WTC11 (cell line): Measurements from ENCODE around the gene LRMDA. TPM values are rescaled to one million over a fixed set of nuclear protein-coding genes. Genes with fewer than 3 reads are reported as not detected.

Experiments used
- ATAC-seq: fragments of 200-7000 bp; cut with Tn5 transposase; 2 replicates; pipeline ENCODE4 v1.10.0; 2021; ENCODE audit warnings: mild to moderate bottlenecking, moderate library complexity
- CTCF ChIA-PET: fragments of 300-600 bp; sonication (Branson Sonifier 250); formaldehyde crosslinking; loops from one replicate; lab custom pipeline; 2021; ENCODE audit warnings: antibody characterized with exemption; lab: Charles Lee
- POLR2A ChIA-PET: fragments of 350-600 bp; sonication (Branson Sonifier 250); formaldehyde crosslinking; loops from one replicate; lab custom pipeline; 2021; ENCODE audit warnings: antibody characterized with exemption; lab: Charles Lee
- DNase-seq: peaks from one replicate; pipeline ENCODE4 v3.0.0; 2021; ENCODE audit warnings: low spot score
- H3K27ac Mint-ChIP-seq: 2 replicates; pipeline ENCODE4 v1.8.0; 2021; ENCODE audit warnings: mixed read lengths
- H3K27me3 Mint-ChIP-seq: 2 replicates; pipeline ENCODE4 v1.8.0; 2021; ENCODE audit warnings: low read depth, mild to moderate bottlenecking, moderate library complexity, mixed read lengths
- H3K36me3 Mint-ChIP-seq: 2 replicates; pipeline ENCODE4 v1.8.0; 2021; ENCODE audit warnings: mixed read lengths
- H3K4me1 Mint-ChIP-seq: 2 replicates; pipeline ENCODE4 v1.8.0; 2022; ENCODE audit warnings: mixed read lengths
- H3K4me3 Mint-ChIP-seq: 2 replicates; pipeline ENCODE4 v1.8.0; 2021; ENCODE audit warnings: mild to moderate bottlenecking, moderate library complexity, mixed read lengths
- H3K9me3 Mint-ChIP-seq: 2 replicates; pipeline ENCODE4 v1.8.0; 2021; ENCODE audit warnings: mixed read lengths
- AR ChIP-seq: fragments of 250-450 bp; sonication (Bioruptor Pico); IDR thresholded peaks from 2 replicates; pipeline ENCODE4 v1.9.0; 2021; ENCODE audit warnings: mild to moderate bottlenecking
- ATF1 ChIP-seq: sonication (generic); formaldehyde crosslinking; IDR thresholded peaks from 2 replicates; pipeline ENCODE4 v1.8.1; 2023; ENCODE audit warnings: mild to moderate bottlenecking, moderate library complexity, missing genetic modification reagents
- CREB1 ChIP-seq: sonication (generic); formaldehyde crosslinking; IDR thresholded peaks from 2 replicates; pipeline ENCODE4 v1.8.0; 2023; ENCODE audit warnings: mild to moderate bottlenecking, missing genetic modification reagents
- E2F4 ChIP-seq: sonication (generic); formaldehyde crosslinking; IDR thresholded peaks from 2 replicates; pipeline ENCODE4 v1.8.1; 2022; ENCODE audit warnings: low read depth, mild to moderate bottlenecking, moderate library complexity, missing genetic modification reagents, borderline replicate concordance
- ELF4 ChIP-seq: sonication (generic); formaldehyde crosslinking; IDR thresholded peaks from 2 replicates; pipeline ENCODE4 v1.8.1; 2022; ENCODE audit warnings: low read depth, mild to moderate bottlenecking, moderate library complexity, missing genetic modification reagents
- JAZF1 ChIP-seq: fragments of 250-450 bp; sonication (Bioruptor Pico); IDR thresholded peaks from 2 replicates; pipeline ENCODE4 v1.9.0; 2021; ENCODE audit warnings: moderate library complexity, mild to moderate bottlenecking, inconsistent platforms
- KAT7 ChIP-seq: sonication (generic); formaldehyde crosslinking; IDR thresholded peaks from 2 replicates; pipeline ENCODE4 v1.8.1; 2023; ENCODE audit warnings: missing genetic modification reagents, mild to moderate bottlenecking, borderline replicate concordance
- MXD4 ChIP-seq: fragments of 250-450 bp; sonication (Bioruptor Pico); IDR thresholded peaks from 2 replicates; pipeline ENCODE4 v1.8.0; 2021; ENCODE audit warnings: mild to moderate bottlenecking, moderate library complexity, borderline replicate concordance
- NR1H2 ChIP-seq: sonication (generic); formaldehyde crosslinking; IDR thresholded peaks from 2 replicates; pipeline ENCODE4 v1.9.0; 2021; ENCODE audit warnings: mild to moderate bottlenecking, moderate library complexity, missing genetic modification reagents
- PRDM15 ChIP-seq: sonication (generic); formaldehyde crosslinking; IDR thresholded peaks from 2 replicates; pipeline ENCODE4 v1.8.0; 2022; ENCODE audit warnings: missing genetic modification reagents
- RORB ChIP-seq: fragments of 250-450 bp; sonication (Bioruptor Pico); IDR thresholded peaks from 2 replicates; pipeline ENCODE4 v1.9.0; 2021; ENCODE audit warnings: mild to moderate bottlenecking
- TEAD1 ChIP-seq: sonication (generic); formaldehyde crosslinking; IDR thresholded peaks from 2 replicates; pipeline ENCODE4 v1.8.0; 2022; ENCODE audit warnings: mild to moderate bottlenecking, missing genetic modification reagents
- ZNF121 ChIP-seq: sonication (generic); formaldehyde crosslinking; IDR thresholded peaks from 2 replicates; pipeline ENCODE4 v1.8.0; 2023; ENCODE audit warnings: missing genetic modification reagents
- ZNF138 ChIP-seq: sonication (generic); formaldehyde crosslinking; conservative IDR thresholded peaks from 2 replicates; pipeline ENCODE4 v1.8.1; 2022; ENCODE audit warnings: mild to moderate bottlenecking, moderate library complexity, missing genetic modification reagents
- ZNF232 ChIP-seq: sonication (generic); formaldehyde crosslinking; IDR thresholded peaks from 2 replicates; pipeline ENCODE4 v1.8.0; 2022; ENCODE audit warnings: mild to moderate bottlenecking, missing genetic modification reagents
- ZNF317 ChIP-seq: sonication (generic); formaldehyde crosslinking; IDR thresholded peaks from 2 replicates; pipeline ENCODE4 v1.8.1; 2023; ENCODE audit warnings: low read depth, mild to moderate bottlenecking, moderate library complexity, missing genetic modification reagents, borderline replicate concordance
- ZNF423 ChIP-seq: fragments of 250-450 bp; sonication (Bioruptor Pico); IDR thresholded peaks from 2 replicates; pipeline ENCODE4 v2.1.2; 2022; ENCODE audit warnings: mild to moderate bottlenecking, moderate library complexity
- ZNF512 ChIP-seq: sonication (generic); formaldehyde crosslinking; IDR thresholded peaks from 2 replicates; pipeline ENCODE4 v1.8.1; 2022; ENCODE audit warnings: missing genetic modification reagents, borderline replicate concordance
- total RNA-seq: library from RNA; stranded (reverse); gene quantifications from 3 replicates; pipeline ENCODE4 v1.2.3, GENCODE V29; 2021
- TF ChIP-seq, protein P1 (sequence below): fragments of 200-600 bp; IDR thresholded peaks from 2 replicates; pipeline ENCODE4 v1.8.0; 2022; ENCODE audit warnings: antibody characterized with exemption
- TF ChIP-seq, protein P2 (sequence below): sonication (generic); formaldehyde crosslinking; IDR thresholded peaks from 2 replicates; pipeline ENCODE4 v1.8.0; 2022; ENCODE audit warnings: mild to moderate bottlenecking, missing genetic modification reagents

Gene LRMDA
- total RNA-seq, 1 experiment from 2014 or later, result 0.92 TPM

DNA sequence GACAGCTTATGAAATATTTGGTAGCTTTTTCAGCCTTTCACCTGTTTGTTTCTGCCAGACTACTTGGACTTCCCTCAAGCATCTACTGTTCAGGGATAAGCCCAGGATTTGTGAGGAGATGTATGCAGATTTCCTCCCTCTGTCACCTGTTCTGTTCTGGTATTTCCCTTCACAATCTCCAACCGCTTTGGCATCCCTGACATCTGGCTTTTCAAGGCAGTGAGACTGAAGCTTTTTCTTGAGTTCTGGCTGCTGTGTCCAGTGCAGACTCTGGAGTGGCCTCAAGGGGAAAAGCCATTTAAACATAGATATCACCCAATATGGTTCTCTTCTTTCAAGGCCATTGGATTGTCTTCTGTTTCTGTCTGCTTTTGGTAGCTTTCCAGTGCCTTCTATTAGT lies 369.7 kb downstream of the LRMDA start:
- no peak overlapping the region for H3K27ac Mint-ChIP-seq
- peak; percentile 18 for DNase-seq
- H3K4me1 Mint-ChIP-seq, result peaks cover 10% of the 10 kb centered on the region; the same call in 1 of the 2 replicates
- TF ChIP-seq ZNF232 (CRISPR knock-in tag) (no peak), JAZF1 (CRISPR knock-in tag) (no peak), ZNF138 (no peak), ZNF121 (CRISPR knock-in tag) (no peak), MXD4 (CRISPR knock-in tag) (no peak), E2F4 (CRISPR knock-in tag) (no peak), CREB1 (CRISPR knock-in tag) (no peak)
- TF ChIP-seq, protein P1, sequence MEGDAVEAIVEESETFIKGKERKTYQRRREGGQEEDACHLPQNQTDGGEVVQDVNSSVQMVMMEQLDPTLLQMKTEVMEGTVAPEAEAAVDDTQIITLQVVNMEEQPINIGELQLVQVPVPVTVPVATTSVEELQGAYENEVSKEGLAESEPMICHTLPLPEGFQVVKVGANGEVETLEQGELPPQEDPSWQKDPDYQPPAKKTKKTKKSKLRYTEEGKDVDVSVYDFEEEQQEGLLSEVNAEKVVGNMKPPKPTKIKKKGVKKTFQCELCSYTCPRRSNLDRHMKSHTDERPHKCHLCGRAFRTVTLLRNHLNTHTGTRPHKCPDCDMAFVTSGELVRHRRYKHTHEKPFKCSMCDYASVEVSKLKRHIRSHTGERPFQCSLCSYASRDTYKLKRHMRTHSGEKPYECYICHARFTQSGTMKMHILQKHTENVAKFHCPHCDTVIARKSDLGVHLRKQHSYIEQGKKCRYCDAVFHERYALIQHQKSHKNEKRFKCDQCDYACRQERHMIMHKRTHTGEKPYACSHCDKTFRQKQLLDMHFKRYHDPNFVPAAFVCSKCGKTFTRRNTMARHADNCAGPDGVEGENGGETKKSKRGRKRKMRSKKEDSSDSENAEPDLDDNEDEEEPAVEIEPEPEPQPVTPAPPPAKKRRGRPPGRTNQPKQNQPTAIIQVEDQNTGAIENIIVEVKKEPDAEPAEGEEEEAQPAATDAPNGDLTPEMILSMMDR, result no peak
- TF ChIP-seq, all 79 proteins: peak for 0
- ChIA-PET CTCF (interaction anchor here (0.5 to 2.5 kb wide), 6 partner anchors 12 to 517 kb away, joined by 3 to 7 read pairs (median 3); no protein-coding TSS in a partner anchor), POLR2A (no interaction called here)
- H3K27me3 Mint-ChIP-seq, result no peaks in the 10 kb centered on the region
- peaks cover 7% of the 10 kb centered on the region; the same call in 1 of the 2 replicates for H3K9me3 Mint-ChIP-seq
- peak; percentile 74 for ATAC-seq
- no peak overlapping the region for H3K4me3 Mint-ChIP-seq
- H3K36me3 Mint-ChIP-seq, result peaks cover 5% of the 10 kb centered on the region; the same call in 1 of the 2 replicates

DNA sequence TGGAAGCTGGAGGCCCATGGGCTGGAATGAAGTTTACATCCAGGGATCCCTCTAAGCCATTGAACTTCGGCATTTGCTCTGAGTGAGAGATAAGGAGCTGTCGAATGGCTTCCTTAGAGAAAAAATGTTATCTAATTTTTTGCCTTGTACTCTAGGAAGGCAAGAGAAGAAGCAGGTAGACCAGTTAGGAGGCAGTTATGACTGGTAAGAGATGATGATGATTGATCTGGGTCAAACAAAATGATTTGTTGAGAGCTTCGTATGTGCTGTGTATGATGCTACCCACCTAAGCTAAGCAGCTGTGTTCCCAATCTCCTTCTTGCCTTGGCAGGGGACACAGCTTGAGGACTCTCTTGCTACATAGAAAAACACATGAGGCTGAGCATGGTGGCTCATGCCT lies 370.2 kb downstream of the LRMDA start:
- H3K36me3 Mint-ChIP-seq, result peaks cover 5% of the 10 kb centered on the region; the same call in 1 of the 2 replicates
- peaks cover 10% of the 10 kb centered on the region; the same call in 1 of the 2 replicates for H3K4me1 Mint-ChIP-seq
- peaks cover 7% of the 10 kb centered on the region; the same call in 1 of the 2 replicates for H3K9me3 Mint-ChIP-seq
- POLR2A ChIA-PET, result no interaction called here
- no peak overlapping the region for H3K27ac Mint-ChIP-seq
- H3K27me3 Mint-ChIP-seq, result no peaks in the 10 kb centered on the region
- ATAC-seq (no peak), DNase-seq (no peak)
- H3K4me3 Mint-ChIP-seq, result no peak overlapping the region
- CTCF ChIA-PET, result interaction anchor here (0.8 to 2.5 kb wide), 3 partner anchors 150 to 406 kb away, joined by 3 to 7 read pairs (median 3); no protein-coding TSS in a partner anchor
- TF ChIP-seq ZNF423, result no peak
- TF ChIP-seq ATF1, result no peak
- TF ChIP-seq PRDM15 (CRISPR knock-in tag), result no peak
- no peak for TF ChIP-seq AR (CRISPR knock-in tag)
- TF ChIP-seq ZNF512 (CRISPR knock-in tag), result no peak
- no peak for TF ChIP-seq TEAD1 (CRISPR knock-in tag)
- TF ChIP-seq ZNF317, result no peak
- no peak for TF ChIP-seq NR1H2 (CRISPR knock-in tag)
- TF ChIP-seq RORB (CRISPR knock-in tag), result no peak
- TF ChIP-seq, protein P1, result no peak
- no peak for TF ChIP-seq KAT7
- no peak for TF ChIP-seq ELF4
- no peak for TF ChIP-seq JAZF1 (CRISPR knock-in tag)
- TF ChIP-seq, protein P2, sequence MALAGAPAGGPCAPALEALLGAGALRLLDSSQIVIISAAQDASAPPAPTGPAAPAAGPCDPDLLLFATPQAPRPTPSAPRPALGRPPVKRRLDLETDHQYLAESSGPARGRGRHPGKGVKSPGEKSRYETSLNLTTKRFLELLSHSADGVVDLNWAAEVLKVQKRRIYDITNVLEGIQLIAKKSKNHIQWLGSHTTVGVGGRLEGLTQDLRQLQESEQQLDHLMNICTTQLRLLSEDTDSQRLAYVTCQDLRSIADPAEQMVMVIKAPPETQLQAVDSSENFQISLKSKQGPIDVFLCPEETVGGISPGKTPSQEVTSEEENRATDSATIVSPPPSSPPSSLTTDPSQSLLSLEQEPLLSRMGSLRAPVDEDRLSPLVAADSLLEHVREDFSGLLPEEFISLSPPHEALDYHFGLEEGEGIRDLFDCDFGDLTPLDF (CRISPR knock-in tag), result no peak
